ENCODE data around the gene LACRT. TPM values are rescaled to one million over a fixed set of nuclear protein-coding genes. Genes with fewer than 3 reads are reported as not detected.
"Not testable (repeated sequence)": the region's sequence is repeated elsewhere in the genome, so short reads cannot be mapped to it uniquely, and the experiment has no call there.

Gene LACRT
- total RNA-seq, 1 donor from 2014 or later = not detected

DNA sequence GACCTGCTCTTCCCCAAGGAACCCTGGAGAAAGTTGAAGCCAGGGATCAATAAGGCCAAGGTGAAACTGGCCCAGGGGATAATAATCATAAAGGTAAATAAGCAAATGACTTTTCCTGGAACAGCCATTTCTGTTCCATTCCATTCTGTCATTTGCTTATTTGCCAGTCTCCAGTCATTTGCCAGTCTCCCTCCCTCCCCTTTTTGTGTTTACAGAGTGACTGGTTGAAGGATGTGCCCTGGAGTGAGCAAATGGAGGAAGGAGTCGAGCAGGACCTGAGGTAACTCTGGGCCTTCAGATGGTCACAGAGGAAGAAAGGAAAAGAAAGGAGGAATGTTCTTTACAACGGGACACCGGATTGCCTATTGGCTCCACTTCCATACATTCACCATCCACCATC lies 31.3 kb upstream of the LACRT start:
- Mint-ChIP-seq H3K9me3 (no peaks in the 10 kb centered on the region), H3K27me3 (peaks cover 11% of the 10 kb centered on the region), H3K4me1 (ENCODE audit: unreplicated experiment) (no peaks in the 10 kb centered on the region), H3K36me3 (no peaks in the 10 kb centered on the region), H3K4me3 (no peak overlapping the region), H3K27ac (no peak overlapping the region)
- no peak for DNase-seq (ENCODE audit: extremely low spot score, unreplicated experiment)
- TF ChIP-seq, protein P1, sequence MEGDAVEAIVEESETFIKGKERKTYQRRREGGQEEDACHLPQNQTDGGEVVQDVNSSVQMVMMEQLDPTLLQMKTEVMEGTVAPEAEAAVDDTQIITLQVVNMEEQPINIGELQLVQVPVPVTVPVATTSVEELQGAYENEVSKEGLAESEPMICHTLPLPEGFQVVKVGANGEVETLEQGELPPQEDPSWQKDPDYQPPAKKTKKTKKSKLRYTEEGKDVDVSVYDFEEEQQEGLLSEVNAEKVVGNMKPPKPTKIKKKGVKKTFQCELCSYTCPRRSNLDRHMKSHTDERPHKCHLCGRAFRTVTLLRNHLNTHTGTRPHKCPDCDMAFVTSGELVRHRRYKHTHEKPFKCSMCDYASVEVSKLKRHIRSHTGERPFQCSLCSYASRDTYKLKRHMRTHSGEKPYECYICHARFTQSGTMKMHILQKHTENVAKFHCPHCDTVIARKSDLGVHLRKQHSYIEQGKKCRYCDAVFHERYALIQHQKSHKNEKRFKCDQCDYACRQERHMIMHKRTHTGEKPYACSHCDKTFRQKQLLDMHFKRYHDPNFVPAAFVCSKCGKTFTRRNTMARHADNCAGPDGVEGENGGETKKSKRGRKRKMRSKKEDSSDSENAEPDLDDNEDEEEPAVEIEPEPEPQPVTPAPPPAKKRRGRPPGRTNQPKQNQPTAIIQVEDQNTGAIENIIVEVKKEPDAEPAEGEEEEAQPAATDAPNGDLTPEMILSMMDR (conservative IDR thresholded peaks at IDR 0.05) = no peak

DNA sequence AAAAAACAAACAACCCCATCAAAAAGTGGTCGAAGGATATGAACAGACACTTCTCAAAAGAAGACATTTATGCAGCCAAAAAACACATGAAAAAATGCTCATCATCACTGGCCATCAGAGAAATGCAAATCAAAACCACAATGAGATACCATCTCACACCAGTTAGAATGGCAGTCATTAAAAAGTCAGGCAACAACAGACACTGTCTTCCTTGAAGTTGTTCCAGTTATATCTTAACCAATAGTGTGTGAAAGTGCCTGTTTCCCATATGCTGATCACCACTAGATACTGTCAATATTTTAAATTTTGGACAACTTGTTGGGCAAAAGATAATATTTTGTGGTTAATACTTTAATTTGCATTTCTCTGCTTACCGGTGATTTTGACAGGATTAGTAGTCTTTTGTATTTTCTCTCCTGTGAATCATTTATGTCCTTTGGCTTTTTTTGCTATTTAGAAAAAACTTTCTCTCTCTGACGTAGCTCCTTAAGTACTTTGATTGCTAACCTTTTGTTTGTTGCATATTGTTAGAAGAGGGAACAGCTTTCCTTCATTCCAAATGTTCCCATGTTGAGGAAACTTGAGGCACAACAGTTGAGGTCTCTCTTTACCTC lies 30.4 kb upstream of the LACRT start:
- not testable (repeated sequence) for H3K36me3 Mint-ChIP-seq; H3K9me3 Mint-ChIP-seq; H3K4me3 Mint-ChIP-seq; H3K4me1 Mint-ChIP-seq (ENCODE audit: unreplicated experiment); H3K27ac Mint-ChIP-seq; H3K27me3 Mint-ChIP-seq; DNase-seq (ENCODE audit: extremely low spot score, unreplicated experiment)

DNA sequence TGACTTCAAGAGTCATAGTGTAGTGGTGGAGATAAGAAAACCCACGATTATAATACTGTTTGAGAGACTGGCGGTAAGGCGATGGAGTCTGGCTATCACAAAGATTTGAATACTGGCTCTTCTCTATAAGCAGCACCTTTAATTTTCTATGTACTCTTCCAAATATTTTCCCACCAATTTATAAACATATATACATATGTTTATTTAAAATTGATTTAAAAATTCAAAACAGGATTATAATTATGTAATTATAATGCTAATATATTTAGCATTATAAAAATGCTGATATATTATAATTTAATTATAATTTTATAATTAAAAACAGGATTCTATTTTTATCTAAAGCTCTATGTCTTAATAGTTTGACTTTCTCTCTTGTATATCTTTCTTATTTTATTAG lies 28.9 kb upstream of the LACRT start:
- Mint-ChIP-seq H3K27me3 (peaks cover 23% of the 10 kb centered on the region), H3K27ac (no peak overlapping the region), H3K36me3 (no peaks in the 10 kb centered on the region), H3K4me3 (no peak overlapping the region), H3K9me3 (peaks cover 2% of the 10 kb centered on the region), H3K4me1 (ENCODE audit: unreplicated experiment) (peaks cover 2% of the 10 kb centered on the region)
- no peak for DNase-seq (ENCODE audit: extremely low spot score, unreplicated experiment)
- TF ChIP-seq, protein P1 (conservative IDR thresholded peaks at IDR 0.05) = no peak

DNA sequence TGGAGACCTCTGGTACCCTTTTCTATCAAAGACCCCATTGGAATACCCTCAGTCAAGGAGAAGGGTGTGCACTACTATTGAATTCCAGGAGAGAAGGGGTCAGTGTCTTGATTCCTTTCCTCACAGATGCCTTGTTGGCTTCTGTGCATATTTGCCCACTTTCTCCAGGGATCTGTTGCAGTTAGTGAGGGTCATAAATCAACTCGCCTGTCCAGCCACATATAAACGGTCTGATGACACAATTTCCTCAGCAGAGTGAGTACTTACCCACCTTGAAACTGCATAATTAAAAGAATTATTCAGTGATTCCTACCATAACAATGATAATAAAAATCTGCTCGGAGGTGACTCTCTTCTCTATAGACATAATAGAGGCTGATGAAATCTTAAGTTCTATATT lies 27.3 kb upstream of the LACRT start:
- no peak overlapping the region for H3K4me3 Mint-ChIP-seq
- TF ChIP-seq, protein P1 (conservative IDR thresholded peaks at IDR 0.05) = no peak
- peaks cover 29% of the 10 kb centered on the region for H3K27me3 Mint-ChIP-seq
- no peak for DNase-seq (ENCODE audit: extremely low spot score, unreplicated experiment)
- H3K36me3 Mint-ChIP-seq = no peaks in the 10 kb centered on the region
- H3K4me1 Mint-ChIP-seq (ENCODE audit: unreplicated experiment) = peaks cover 5% of the 10 kb centered on the region
- H3K9me3 Mint-ChIP-seq = peaks cover 5% of the 10 kb centered on the region
- H3K27ac Mint-ChIP-seq = no peak overlapping the region

DNA sequence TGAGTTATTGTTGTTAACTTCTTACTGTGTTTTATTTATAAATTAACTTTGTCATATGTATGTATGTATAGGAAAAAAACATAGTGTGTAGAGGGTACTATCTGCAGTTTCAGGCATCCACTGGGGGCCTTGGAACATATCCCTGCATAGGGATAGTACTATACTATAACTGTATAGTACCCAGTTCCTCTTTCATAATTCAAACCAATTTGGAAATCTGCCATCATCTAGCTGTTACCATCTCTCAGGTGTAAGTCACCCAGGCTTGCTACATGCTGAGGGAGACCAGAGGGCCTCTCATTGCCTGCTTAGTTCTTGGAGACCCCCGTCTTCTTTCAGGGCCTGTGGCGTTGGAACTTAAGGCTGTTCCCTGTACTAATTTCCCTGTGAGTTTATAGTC lies 26.4 kb upstream of the LACRT start:
- no peaks in the 10 kb centered on the region for H3K36me3 Mint-ChIP-seq
- DNase-seq (ENCODE audit: extremely low spot score, unreplicated experiment) = no peak
- TF ChIP-seq, protein P1 (conservative IDR thresholded peaks at IDR 0.05) = no peak
- peaks cover 9% of the 10 kb centered on the region for H3K4me1 Mint-ChIP-seq (ENCODE audit: unreplicated experiment)
- H3K9me3 Mint-ChIP-seq = peaks cover 5% of the 10 kb centered on the region
- no peak overlapping the region for H3K4me3 Mint-ChIP-seq
- H3K27me3 Mint-ChIP-seq = peaks cover 31% of the 10 kb centered on the region
- no peak overlapping the region for H3K27ac Mint-ChIP-seq

DNA sequence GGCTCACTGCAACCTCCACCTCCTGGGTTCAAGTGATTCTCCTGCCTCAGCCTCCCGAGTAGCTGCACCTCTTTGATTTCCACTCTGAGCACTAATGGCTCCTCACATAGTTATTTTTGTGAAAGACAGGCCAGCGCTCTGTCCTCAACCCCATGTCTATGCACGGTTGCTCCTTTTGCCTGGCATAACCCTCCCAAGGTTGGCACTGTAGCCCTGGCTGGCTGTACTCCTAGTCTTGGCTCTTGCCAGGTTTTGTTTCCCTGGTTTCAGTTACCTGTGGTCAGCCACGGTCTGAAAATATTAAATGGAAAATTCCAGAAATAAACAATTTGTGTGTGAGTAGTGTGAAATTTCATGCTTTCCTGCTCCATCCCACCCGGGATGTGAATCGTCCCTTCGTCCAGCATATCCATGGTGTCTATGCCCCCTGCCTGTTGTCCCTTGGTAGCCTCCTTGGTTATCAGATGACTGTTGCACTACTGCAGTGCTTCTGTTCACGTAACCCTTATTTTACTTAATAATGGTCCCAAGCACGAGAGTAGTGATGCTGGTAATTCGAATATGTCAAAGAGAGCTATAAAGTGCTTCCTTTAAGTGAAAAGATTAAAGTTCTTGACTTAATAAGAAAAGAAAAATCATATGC lies 25.7 kb upstream of the LACRT start:
- TF ChIP-seq, protein P1 (conservative IDR thresholded peaks at IDR 0.05) = no peak
- Mint-ChIP-seq H3K4me1 (ENCODE audit: unreplicated experiment) (peaks cover 9% of the 10 kb centered on the region), H3K27ac (no peak overlapping the region)

More for the DNA sequence above, 25.7 kb upstream of the LACRT start:
- H3K9me3 Mint-ChIP-seq = peaks cover 5% of the 10 kb centered on the region
- no peaks in the 10 kb centered on the region for H3K36me3 Mint-ChIP-seq
- H3K27me3 Mint-ChIP-seq = peaks cover 31% of the 10 kb centered on the region
- DNase-seq (ENCODE audit: extremely low spot score, unreplicated experiment) = no peak
- H3K4me3 Mint-ChIP-seq = no peak overlapping the region
